GM18505 (cell line): Measurements from ENCODE around the gene EIF4A3.

Experiments used
- ATAC-seq: cut with Tn5 transposase; IDR thresholded peaks from one replicate; pipeline ENCODE4 v1.9.1; 2021; ENCODE audit not compliant: unreplicated experiment
- POLR2A ChIP-seq: IDR thresholded peaks from 4 replicates; pipeline ENCODE4 v1.6.1; 2011; ENCODE audit warnings: borderline replicate concordance; ENCODE audit not compliant: insufficient read depth, insufficient read length; ENCODE audit errors: extremely low read depth

EIF4A3 gene

DNA sequence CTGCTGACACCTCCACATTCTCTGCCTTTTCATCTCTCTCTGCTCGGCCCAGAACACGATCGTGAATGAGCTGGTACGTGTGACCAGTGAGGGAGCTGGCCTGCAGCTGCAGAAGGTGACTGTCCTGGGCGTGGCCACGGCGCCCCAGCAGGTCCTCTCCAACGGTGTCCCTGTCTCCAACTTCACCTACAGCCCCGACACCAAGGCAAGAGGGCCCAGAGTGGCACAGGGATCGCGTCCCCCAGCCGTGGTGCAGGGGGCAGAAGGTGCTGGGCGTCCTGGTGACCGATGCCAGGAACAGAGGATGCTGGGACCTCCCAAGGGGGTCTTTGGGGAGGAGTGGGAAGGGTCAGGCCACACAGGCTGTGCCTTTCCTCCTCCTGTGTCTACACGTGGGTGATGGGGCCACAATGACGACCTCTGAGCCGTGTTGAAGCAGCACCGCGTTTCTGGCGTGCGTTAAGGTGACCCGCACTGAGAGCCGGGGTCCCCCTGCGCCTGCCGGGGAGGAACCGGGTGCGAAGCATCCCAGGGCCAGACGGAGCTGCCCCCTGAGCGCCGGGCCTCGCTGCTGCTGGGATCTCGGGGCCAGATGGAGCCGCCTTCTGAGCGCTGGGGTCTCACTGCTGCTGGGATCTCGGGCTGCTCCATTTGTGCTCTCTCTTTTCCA lies 28.2 kb downstream of the EIF4A3 start:
- ATAC-seq = no peak

DNA sequence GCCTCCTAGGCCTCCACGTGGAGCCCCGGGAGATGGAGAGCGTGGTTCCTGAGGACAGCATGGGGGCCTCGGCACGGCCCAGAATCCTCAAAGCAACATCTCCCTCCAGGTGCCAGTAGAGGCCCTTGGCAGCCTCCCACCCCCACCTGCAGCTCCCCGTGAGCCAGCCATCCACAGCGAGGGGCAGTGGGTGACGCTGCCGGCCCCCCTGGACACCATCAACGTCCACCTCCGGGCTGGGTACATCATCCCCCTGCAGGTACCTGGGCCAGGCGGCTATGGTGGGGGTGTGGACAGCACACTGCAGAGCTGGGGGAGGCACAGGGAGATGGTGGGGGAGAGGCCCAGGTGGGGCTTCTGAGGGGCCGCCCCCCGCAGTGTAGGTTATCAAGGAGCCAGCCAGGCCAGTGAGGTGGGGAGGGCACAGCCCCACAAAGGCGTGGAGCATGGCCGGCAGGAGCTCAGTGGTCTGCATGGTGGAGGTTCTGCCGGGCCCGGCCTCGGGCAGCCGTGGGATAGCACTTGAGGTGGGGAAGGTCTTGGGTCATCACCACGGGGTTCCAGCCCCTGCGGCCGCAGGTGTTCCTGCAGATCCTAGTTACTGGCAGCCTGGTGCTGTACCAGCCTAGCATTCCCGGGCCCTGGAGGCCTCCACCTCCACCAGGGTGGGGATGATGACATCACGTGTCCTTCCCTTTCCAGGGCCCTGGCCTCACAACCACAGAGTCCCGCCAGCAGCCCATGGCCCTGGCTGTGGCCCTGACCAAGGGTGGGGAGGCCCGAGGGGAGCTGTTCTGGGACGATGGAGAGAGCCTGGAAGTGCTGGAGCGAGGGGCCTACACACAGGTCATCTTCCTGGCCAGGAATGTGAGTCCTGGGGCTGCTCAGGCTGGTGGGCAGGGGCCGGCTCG lies 29.2 kb downstream of the EIF4A3 start:
- no peak for ATAC-seq
- TF ChIP-seq POLR2A = no peak

More for the DNA sequence above, 28.2 kb downstream of the EIF4A3 start:
- TF ChIP-seq POLR2A = no peak

DNA sequence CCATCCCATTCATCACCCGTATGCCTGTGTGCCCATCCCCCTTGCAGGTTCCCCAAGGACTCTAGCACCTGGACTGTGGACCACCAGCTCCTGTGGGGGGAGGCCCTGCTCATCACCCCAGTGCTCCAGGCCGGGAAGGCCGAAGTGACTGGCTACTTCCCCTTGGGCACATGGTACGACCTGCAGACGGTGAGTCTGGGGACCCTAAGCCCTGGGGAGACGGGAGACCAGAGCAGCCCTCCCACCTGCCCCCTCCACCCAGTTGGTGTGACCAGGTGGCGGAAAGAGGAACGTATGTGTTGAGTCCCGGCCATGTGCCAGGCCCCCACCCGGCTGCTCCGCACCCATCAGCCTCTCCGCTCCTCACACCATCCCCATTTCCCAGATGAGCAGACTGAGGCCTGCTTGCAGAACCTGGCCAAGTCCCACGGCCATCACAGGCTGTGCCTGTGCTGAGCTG lies 30.0 kb downstream of the EIF4A3 start:
- ATAC-seq = no peak
- no peak for TF ChIP-seq POLR2A

DNA sequence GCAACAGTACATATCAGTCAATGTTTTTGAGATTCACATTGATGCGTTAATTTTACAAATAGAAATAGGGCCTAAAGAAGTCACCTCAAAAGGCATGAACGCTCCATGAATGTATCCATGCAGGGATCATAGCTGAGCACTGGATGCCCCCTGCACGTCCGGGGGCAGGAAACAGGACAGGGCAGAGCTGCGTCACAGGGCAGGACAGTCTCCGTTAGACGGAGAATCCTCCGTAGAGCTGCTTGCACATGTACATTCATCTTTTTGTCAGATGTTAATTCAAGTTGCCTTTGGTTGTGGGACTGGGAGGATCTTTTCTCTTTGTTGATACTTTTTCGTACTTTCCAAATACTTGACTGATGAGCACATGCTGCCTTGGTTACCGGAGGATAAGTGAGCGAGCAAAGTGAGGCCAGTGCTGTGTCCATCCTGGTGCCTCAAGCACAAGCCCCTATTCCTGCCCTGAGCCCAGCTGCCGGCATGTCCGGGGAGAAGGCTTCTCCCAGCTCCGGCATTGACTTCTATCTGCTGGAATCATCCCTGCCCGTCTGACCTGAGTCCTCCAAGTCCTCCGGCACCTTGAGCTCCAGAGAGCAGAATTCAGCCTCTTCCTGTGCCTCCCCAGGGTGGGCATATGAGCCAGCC lies 30.5 kb downstream of the EIF4A3 start:
- TF ChIP-seq POLR2A = no peak
- ATAC-seq = no peak

DNA sequence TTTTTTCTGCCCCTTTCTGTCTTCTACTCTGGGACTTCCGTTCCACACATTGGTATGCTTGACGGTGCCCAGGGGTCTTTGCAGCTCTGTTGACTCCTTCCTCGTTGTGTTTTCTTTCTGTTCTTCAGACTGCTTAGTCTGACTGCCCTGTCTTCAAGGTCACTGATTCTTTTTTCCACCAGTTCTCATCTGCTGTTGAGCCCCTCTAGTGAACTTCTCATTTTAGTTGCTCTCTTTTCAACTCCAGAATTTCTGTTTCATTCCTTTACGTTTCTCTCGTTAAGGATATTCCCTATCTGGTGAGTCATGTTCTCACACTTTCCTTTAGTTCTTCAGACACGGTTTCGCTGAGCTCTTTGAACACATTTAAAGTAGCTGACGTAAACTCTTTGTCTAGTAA lies 31.8 kb downstream of the EIF4A3 start:
- no peak for TF ChIP-seq POLR2A
- no peak for ATAC-seq

DNA sequence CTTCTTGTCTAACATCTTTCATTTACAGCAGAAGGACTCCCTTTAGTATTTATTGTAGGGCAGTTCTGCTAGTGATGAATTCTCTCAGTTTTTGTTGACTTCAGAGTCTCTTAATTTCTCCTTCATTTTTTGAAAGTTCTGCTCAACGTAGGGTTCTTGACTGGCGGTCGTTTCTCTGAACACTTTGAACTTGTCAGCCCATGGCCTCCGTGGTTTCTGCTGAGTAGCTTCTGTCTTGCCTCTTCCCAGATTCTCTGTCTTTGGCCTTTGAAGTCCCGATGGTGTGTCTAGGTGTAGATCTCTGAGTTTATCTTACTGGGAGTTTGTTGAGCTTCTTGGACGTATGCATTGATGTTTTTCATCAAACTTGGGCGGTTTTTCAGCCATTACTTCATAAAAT lies 32.2 kb downstream of the EIF4A3 start:
- no peak for TF ChIP-seq POLR2A
- no peak for ATAC-seq

DNA sequence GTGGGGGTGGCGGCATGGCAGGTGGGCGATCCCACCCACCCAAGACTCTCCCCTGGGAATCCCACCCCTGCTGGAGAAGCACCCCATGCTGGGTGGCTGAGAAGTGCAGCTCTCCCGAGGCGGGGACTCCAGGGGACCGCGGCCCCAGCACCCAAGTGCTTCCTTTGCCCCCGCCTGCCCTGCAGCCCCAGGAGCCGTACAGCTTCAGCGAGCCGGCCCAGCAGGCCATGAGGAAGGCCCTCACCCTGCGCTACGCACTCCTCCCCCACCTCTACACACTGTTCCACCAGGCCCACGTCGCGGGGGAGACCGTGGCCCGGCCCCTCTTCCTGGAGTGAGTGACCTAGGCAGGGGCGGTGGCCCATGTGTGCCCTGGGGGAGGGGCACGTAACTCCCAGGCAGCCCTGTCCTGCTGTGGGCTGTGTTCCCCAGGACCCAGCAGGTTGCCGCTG lies 33.9 kb downstream of the EIF4A3 start:
- no peak for ATAC-seq

DNA sequence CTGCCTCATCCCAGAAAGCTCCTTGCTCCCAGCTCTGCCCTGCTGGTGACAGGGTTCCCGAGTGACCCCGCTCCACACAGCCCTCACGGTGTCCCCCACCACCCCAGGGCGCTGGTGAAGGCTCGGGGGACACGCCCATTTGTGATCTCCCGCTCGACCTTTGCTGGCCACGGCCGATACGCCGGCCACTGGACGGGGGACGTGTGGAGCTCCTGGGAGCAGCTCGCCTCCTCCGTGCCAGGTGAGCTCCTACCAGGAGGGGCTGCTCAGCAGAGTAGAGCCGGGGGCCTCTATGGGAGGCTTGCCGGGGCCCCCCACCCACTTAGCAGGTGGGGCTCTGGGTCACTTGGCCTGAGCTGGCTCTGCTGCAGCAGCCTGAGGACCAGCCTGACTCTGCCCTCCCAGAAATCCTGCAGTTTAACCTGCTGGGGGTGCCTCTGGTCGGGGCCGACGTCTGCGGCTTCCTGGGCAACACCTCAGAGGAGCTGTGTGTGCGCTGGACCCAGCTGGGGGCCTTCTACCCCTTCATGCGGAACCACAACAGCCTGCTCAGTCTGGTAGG lies 34.4 kb downstream of the EIF4A3 start:
- no peak for ATAC-seq
- no peak for TF ChIP-seq POLR2A

More for the DNA sequence above, 33.9 kb downstream of the EIF4A3 start:
- no peak for TF ChIP-seq POLR2A

DNA sequence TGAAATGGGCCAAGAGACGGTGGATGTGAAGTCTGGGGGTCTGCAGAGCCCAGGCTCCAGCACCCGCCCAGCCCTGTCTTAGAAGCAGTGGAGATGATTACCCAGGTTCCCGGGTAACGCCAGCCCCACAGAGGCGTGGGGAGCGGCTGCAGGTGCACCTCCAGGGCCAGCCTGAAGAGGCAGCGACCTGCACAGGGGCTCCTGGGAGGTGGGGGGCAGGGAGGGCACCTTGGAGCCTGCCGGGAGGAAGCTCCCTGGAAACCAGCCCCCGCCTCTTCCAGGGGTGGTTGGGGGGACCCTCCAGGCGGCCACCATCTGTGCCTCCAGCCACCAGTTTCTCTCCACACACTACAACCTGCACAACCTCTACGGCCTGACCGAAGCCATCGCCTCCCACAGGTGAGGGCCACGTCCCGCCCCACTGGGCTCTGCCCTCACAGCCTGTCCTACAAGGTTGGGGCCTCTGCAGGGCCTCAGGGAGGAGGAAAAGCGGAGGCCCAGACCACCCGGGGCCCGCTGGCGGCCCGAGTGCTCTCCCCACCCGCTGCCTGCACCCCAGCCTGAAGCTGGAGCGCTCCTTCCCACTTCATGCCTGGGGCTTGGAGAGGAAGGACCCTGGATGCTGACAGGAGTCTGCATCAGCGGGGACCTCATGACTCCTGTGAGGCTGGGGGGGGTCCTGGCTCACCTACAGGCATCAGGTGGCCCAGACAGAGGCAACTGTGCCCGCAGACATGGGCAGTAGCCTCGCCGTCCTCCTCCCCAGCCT lies 35.0 kb downstream of the EIF4A3 start:
- ATAC-seq = no peak
- no peak for TF ChIP-seq POLR2A

DNA sequence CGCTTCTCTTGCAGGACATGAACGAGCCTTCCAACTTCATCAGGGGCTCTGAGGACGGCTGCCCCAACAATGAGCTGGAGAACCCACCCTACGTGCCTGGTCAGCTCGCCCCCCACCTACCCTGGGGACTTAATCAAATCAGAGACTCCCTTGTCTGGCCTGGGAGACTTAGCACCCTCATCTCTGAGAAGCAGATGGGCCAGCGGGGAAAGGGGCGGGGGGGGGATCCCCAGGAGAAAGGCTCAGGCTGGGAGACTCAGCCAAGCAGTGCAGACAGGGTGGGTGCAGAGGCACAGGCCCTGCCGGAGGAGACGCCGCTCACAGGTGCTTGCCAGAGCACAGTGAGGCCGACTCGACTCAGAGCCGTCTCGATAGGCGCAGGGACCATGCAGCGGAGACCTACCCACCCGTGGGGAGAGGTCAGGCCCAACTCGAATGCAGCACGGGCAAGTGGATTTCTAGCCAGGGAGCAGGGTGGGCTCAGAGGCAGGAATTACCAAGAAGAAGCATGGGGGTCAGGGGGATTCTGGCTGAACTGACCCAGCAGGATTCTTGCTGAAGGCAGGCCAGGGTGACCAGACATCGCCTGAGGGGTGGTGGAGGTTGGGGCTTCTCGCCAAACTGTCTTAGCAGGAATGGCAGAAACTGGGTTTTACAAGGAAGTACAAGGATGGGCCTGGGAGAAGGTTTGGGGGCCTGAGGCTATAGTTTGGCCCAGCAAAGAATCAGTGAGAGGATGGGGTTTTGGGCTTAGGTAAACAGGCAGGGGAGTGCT lies 35.8 kb downstream of the EIF4A3 start:
- no peak for TF ChIP-seq POLR2A
- ATAC-seq = no peak

DNA sequence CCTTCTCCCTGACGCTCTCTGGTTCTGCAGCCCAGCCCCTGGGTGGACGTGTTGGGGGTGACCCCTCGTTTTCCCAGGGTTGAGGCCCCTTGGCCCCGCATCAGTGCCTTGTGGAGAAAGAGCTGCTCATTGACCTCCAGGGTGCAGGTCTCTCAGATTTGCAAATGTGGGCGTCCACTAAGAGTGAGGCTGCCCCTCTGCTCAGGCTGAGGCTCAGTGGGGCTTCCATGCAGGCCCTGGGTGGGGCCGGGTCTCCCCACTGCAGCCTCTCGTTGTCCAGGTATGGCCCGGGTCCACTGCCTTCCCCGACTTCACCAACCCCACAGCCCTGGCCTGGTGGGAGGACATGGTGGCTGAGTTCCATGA lies 36.5 kb downstream of the EIF4A3 start:
- no peak for ATAC-seq
- no peak for TF ChIP-seq POLR2A

DNA sequence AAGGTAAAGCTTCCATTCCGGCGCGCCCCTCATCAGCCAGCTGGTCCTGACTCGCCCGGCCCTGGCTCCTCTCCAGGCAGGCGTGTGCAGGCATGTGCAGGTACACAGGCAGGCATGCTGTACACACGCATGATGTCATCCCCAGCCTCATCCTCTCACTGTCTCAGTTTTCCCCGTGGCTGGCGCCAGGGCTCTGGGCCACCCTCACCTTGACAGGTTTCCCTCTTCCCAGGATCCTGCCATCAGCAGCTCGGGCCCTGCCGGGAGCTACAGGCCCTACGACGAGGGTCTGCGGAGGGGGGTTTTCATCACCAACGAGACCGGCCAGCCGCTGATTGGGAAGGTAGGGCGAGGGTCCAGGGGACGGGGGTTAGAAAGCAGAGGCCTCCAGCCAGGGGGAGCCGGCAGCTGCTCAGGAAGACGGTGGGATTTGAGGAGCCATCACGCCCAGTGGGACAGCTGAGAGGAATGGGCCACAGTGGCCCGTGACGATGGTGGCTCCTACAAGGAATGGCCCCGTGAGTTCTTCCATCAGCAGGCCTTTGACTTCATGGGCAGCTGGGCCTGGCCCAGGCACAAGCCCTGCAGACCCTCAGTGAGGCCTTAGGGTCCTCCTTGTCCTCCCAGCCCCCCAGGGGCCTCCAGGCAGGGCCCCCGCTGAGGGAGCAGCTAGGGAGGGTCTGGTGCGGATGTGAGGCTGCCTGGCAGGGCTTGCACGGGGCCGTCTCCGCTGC lies 37.0 kb downstream of the EIF4A3 start:
- no peak for ATAC-seq
- no peak for TF ChIP-seq POLR2A

DNA sequence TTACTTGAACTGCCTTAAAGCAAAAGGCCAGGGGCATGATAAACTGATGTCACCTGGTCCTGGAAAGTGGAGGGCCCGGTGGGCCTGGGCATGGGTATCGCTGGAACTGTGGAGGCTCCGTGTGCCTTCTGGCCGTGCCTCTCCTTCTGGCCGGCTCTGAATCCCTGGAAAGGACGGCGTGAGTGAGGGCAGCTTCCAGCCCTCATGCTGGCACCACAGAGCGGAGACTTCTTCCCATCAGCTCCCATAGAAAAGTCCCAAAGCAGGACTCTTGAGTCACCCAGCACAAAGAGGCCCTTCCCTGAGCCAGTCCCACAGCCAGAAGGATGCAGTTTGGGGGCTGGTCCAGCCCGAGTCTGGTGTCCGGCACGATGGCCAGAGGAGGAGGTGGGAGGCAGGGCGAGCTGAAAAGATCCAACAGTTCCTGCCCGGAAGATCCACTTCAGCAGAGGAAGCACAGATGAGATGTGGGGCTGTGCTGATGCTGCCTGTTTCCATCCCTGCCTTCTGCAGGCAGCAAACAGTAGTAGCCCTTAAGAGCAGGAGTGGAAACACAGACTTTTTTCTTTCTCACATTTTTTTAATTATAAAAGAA lies 37.8 kb downstream of the EIF4A3 start:
- ATAC-seq = no peak
- TF ChIP-seq POLR2A = no peak
